A673 (cell line): ENCODE data around the gene PRDM16.

Experiments used
- EZH2 ChIP-seq: fragments of 200-600 bp; sonication (generic); IDR thresholded peaks from 2 replicates; pipeline ENCODE4 v1.6.1; 2017; ENCODE audit warnings: borderline replicate concordance, low read depth, mild to moderate bottlenecking, mixed read lengths, antibody characterized with exemption, low read length; ENCODE audit not compliant: poor library complexity, severe bottlenecking
- TF ChIP-seq, protein P1 (sequence below): fragments of 300-800, 200-600 bp; sonication (generic); conservative IDR thresholded peaks from 2 replicates; pipeline ENCODE4 v1.5.1; 2017; ENCODE audit warnings: low read depth, mild to moderate bottlenecking, antibody characterized with exemption, low read length, moderate library complexity, mixed read lengths

DNA sequence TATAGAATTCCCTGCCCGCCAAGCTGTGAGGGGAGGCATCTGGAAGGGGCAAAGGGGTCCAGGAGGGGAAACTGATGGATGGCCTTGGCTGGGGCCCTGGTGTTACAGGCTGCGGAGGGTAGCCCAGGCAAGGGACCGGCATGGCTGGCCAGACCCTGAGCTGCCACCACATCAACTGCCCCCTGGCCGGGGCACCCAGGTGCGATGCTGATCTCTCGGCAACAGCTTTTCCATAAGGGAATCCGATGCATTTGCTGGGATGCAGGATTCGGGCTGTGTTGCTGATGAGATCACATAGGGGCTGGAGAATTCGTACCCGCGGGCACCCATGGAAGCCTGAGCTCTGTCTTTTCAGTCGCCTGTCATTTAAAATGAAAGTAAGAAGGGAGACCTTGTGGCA is 73.7 kb downstream of the PRDM16 start:
- TF ChIP-seq, protein P1, sequence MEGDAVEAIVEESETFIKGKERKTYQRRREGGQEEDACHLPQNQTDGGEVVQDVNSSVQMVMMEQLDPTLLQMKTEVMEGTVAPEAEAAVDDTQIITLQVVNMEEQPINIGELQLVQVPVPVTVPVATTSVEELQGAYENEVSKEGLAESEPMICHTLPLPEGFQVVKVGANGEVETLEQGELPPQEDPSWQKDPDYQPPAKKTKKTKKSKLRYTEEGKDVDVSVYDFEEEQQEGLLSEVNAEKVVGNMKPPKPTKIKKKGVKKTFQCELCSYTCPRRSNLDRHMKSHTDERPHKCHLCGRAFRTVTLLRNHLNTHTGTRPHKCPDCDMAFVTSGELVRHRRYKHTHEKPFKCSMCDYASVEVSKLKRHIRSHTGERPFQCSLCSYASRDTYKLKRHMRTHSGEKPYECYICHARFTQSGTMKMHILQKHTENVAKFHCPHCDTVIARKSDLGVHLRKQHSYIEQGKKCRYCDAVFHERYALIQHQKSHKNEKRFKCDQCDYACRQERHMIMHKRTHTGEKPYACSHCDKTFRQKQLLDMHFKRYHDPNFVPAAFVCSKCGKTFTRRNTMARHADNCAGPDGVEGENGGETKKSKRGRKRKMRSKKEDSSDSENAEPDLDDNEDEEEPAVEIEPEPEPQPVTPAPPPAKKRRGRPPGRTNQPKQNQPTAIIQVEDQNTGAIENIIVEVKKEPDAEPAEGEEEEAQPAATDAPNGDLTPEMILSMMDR, result no peak
- TF ChIP-seq EZH2, result no peak
